IPS-20b (cell line): ENCODE data around the gene SLC25A24.
"Not testable (repeated sequence)": the region's sequence is repeated elsewhere in the genome, so short reads cannot be mapped to it uniquely, and the experiment has no call there.

Source experiments
- H3K27ac ChIP-seq: one replicate; pipeline ENCODE4 v1.5.1; 2013; ENCODE audit warnings: low read length
- H3K27me3 ChIP-seq: 2 replicates; pipeline ENCODE4 v1.6.1; 2013; ENCODE audit warnings: mild to moderate bottlenecking, low read length, inconsistent platforms; ENCODE audit not compliant: insufficient read depth
- H3K36me3 ChIP-seq: 2 replicates; pipeline ENCODE4 v1.6.1; 2013; ENCODE audit warnings: low read depth, mild to moderate bottlenecking, inconsistent platforms, low read length, moderate library complexity; ENCODE audit not compliant: insufficient read depth
- H3K4me1 ChIP-seq: 2 replicates; pipeline ENCODE4 v1.6.1; 2013; ENCODE audit warnings: mild to moderate bottlenecking, control low read depth, inconsistent platforms, low read length, moderate library complexity; ENCODE audit not compliant: insufficient read depth
- H3K4me3 ChIP-seq: 2 replicates; pipeline ENCODE4 v1.5.1; 2013; ENCODE audit warnings: mild to moderate bottlenecking, low read length, inconsistent platforms
- H3K9ac ChIP-seq: 2 replicates; pipeline ENCODE4 v1.6.1; 2013; ENCODE audit warnings: low read depth, mild to moderate bottlenecking, inconsistent platforms, low read length, moderate library complexity
- H3K9me3 ChIP-seq: 2 replicates; pipeline ENCODE4 v1.6.1; 2013; ENCODE audit warnings: mild to moderate bottlenecking, low read depth, low read length, inconsistent platforms; ENCODE audit not compliant: insufficient read depth

Gene SLC25A24

GRCh38 chr1:108131281-108131680 is 68.9 kb downstream of the SLC25A24 start:
- not testable (repeated sequence) for H3K4me1 ChIP-seq, H3K4me3 ChIP-seq

DNA sequence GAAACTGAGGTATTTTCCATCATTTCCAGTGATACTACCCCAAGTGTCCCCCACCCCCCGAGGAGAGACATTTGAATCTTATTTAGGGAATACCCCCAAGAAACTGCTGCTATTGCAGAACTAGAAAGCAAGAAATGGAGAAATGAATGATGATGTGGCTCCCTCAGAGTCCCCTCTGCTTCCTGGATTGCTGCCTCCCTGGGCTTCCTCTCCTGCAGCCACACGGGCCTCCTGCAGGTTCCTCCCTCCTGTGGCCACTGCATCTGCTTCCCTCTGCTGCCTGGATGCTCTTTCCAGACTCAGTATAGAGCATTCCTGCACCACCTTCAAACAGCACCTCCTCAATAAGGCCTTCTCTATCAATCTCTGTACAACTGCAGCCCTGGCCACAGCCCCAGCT is 69.3 kb downstream of the SLC25A24 start:
- H3K4me1 ChIP-seq = peaks cover 3% of the 10 kb centered on the region; the same call in 1 of the 2 replicates
- no peak overlapping the region for H3K9ac ChIP-seq
- H3K36me3 ChIP-seq = peaks cover 13% of the 10 kb centered on the region
- H3K9me3 ChIP-seq = peaks cover 14% of the 10 kb centered on the region; the same call in 1 of the 2 replicates
- no peak overlapping the region for H3K27ac ChIP-seq
- no peaks in the 10 kb centered on the region for H3K27me3 ChIP-seq
- no peak overlapping the region for H3K4me3 ChIP-seq

More at GRCh38 chr1:108131281-108131680, 68.9 kb downstream of the SLC25A24 start:
- H3K9ac ChIP-seq, H3K27ac ChIP-seq, H3K27me3 ChIP-seq: not testable (repeated sequence)
- Histone ChIP-seq H3K36me3 (peaks cover 14% of the 10 kb centered on the region), H3K9me3 (peaks cover 14% of the 10 kb centered on the region; the same call in 1 of the 2 replicates)

- no peaks in the 10 kb centered on the region; the same call in 1 of the 2 replicates for H3K4me1 ChIP-seq
- H3K36me3 ChIP-seq = peaks cover 13% of the 10 kb centered on the region
- no peak overlapping the region for H3K4me3 ChIP-seq
- H3K27ac ChIP-seq = no peak overlapping the region
- no peak overlapping the region for H3K9ac ChIP-seq
- peaks cover 14% of the 10 kb centered on the region; the same call in 1 of the 2 replicates for H3K9me3 ChIP-seq
- no peaks in the 10 kb centered on the region for H3K27me3 ChIP-seq
Observed at GRCh38 chr1:108129999-108130398, 70.1 kb downstream of the SLC25A24 start.

GRCh38 chr1:108125312-108126138 is 74.6 kb downstream of the SLC25A24 start:
- H3K9me3 ChIP-seq = no peaks in the 10 kb centered on the region
- H3K27ac ChIP-seq = no peak overlapping the region
- no peak overlapping the region for H3K9ac ChIP-seq
- no peaks in the 10 kb centered on the region for H3K36me3 ChIP-seq
- no peaks in the 10 kb centered on the region for H3K27me3 ChIP-seq
- H3K4me1 ChIP-seq = no peaks in the 10 kb centered on the region; the same call in 1 of the 2 replicates
- no peak overlapping the region for H3K4me3 ChIP-seq

- no peaks in the 10 kb centered on the region for H3K36me3 ChIP-seq
- H3K9ac ChIP-seq = no peak overlapping the region
- no peak overlapping the region for H3K27ac ChIP-seq
- H3K9me3 ChIP-seq = no peaks in the 10 kb centered on the region
- H3K4me3 ChIP-seq = no peak overlapping the region
- no peaks in the 10 kb centered on the region for H3K27me3 ChIP-seq
- H3K4me1 ChIP-seq = no peaks in the 10 kb centered on the region; the same call in 1 of the 2 replicates
Observed at GRCh38 chr1:108124622-108125311, 75.4 kb downstream of the SLC25A24 start.

DNA sequence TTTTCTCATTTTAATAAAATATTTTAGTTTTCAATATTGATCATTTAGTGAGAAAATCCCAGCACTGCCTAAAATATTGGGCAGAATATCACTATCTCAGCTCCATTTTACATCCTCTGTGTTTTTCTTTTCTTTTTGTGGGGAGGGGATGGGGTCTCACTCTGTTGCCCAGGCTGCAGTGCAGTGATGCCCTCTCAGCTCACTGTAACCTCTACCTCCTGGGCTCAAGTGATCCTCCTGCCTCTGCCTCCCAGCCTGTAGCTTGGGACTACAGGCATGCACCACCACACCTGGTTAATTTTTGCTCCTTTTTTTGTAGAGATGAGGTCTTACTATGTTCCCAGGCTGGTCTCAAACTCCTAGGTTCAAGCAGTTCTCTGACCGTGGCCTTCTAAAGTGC is 76.1 kb downstream of the SLC25A24 start:
- H3K27ac ChIP-seq = no peak overlapping the region
- no peaks in the 10 kb centered on the region for H3K9me3 ChIP-seq
- H3K9ac ChIP-seq = no peak overlapping the region
- no peak overlapping the region for H3K4me3 ChIP-seq
- no peaks in the 10 kb centered on the region for H3K36me3 ChIP-seq
- H3K4me1 ChIP-seq = no peaks in the 10 kb centered on the region
- no peaks in the 10 kb centered on the region for H3K27me3 ChIP-seq

GRCh38 chr1:108121358-108122143 is 78.6 kb downstream of the SLC25A24 start:
- Histone ChIP-seq H3K4me1 (no peaks in the 10 kb centered on the region), H3K9ac (no peak overlapping the region), H3K4me3 (no peak overlapping the region), H3K27me3 (no peaks in the 10 kb centered on the region), H3K36me3 (no peaks in the 10 kb centered on the region), H3K9me3 (no peaks in the 10 kb centered on the region), H3K27ac (no peak overlapping the region)

DNA sequence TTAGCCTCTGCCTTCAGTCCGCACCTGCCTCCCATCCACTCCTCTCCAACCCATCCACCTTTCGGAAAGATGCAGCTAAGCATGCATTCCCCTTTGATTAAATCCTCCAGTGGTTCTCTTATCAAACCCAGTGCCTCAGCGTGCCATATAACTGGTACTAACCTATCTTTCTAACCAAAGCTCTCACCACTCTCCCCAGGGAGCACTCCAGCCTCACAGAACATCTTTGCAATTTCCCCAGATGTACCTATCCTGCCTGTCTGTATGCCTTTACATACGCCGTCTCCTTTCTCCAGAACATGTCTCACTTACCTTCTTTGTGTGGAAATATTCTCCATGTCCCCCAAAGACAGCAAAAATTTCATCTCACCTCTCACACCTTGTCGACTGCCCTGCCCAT is 80.0 kb downstream of the SLC25A24 start:
- H3K4me1 ChIP-seq = no peaks in the 10 kb centered on the region
- no peaks in the 10 kb centered on the region for H3K27me3 ChIP-seq
- no peak overlapping the region for H3K27ac ChIP-seq
- no peak overlapping the region for H3K9ac ChIP-seq
- H3K4me3 ChIP-seq = no peak overlapping the region
- H3K9me3 ChIP-seq = no peaks in the 10 kb centered on the region
- H3K36me3 ChIP-seq = no peaks in the 10 kb centered on the region

GRCh38 chr1:108119500-108119899 is 80.6 kb downstream of the SLC25A24 start:
- H3K27me3 ChIP-seq = no peaks in the 10 kb centered on the region
- no peaks in the 10 kb centered on the region for H3K9me3 ChIP-seq
- H3K27ac ChIP-seq = no peak overlapping the region
- no peak overlapping the region for H3K4me3 ChIP-seq
- no peaks in the 10 kb centered on the region for H3K36me3 ChIP-seq
- no peak overlapping the region for H3K9ac ChIP-seq
- H3K4me1 ChIP-seq = no peaks in the 10 kb centered on the region

GRCh38 chr1:108117945-108118902 is 81.9 kb downstream of the SLC25A24 start:
- Histone ChIP-seq H3K9ac (no peak overlapping the region), H3K27ac (no peak overlapping the region), H3K9me3 (no peaks in the 10 kb centered on the region), H3K4me1 (no peaks in the 10 kb centered on the region), H3K27me3 (no peaks in the 10 kb centered on the region), H3K4me3 (no peak overlapping the region), H3K36me3 (no peaks in the 10 kb centered on the region)

DNA sequence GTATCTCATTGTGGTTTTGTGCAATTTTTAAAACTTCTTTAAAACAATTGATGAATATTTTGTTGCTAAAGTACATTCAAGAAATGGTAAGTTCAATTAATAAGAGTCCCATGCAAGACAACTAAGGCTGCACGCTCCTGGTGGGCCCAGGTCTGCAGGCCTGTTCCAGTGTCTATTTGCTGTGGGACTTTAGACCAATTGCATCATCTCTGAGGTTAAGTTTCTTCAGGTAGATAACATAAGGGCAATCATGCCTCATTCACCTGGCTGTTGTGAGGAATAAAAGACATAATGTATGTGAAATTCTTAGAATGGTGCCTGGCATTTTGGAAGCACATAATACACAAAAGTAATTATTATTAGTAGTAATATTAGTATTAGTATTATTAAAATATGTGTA is 82.9 kb downstream of the SLC25A24 start:
- H3K9me3 ChIP-seq = no peaks in the 10 kb centered on the region
- H3K27ac ChIP-seq = no peak overlapping the region
- H3K4me3 ChIP-seq = no peak overlapping the region
- H3K27me3 ChIP-seq = no peaks in the 10 kb centered on the region
- H3K9ac ChIP-seq = no peak overlapping the region
- no peaks in the 10 kb centered on the region for H3K36me3 ChIP-seq
- H3K4me1 ChIP-seq = no peaks in the 10 kb centered on the region
